Stimulated activated CD8-positive, alpha-beta memory T cell treated with anti-CD3 and anti-CD28 coated beads, Interleukin-15, amount 100 ng/mL, for 1 hour (primary cell): Measurements from ENCODE around the gene CLEC16A.
"Not testable (repeated sequence)": the region's sequence is repeated elsewhere in the genome, so short reads cannot be mapped to it uniquely, and the experiment has no call there.

Experiments used
- DNase-seq: peaks from one replicate; pipeline ENCODE4 v3.0.0-alpha.2; 2020; ENCODE audit warnings: low read depth

Gene CLEC16A

DNA sequence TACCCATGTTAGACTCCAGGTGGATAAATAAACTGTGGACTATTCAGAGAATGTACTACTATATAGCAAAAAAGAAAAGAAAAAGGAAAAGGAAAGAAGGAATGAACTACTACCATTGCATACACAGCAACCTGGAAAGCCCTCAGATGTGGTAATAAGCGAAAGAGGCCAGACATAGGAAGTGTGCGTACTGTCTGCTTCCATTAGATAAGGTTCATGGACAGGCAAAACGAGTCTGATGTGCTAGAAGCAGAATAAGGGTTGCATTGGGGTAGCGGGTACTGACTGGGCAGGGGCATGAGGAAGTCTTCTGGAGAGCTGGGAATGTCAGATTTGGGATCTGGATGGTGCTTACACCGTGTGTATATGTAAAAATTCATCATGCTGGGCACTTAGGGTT is 21.8 kb downstream of the CLEC16A start:
- DNase-seq, result no peak

DNA sequence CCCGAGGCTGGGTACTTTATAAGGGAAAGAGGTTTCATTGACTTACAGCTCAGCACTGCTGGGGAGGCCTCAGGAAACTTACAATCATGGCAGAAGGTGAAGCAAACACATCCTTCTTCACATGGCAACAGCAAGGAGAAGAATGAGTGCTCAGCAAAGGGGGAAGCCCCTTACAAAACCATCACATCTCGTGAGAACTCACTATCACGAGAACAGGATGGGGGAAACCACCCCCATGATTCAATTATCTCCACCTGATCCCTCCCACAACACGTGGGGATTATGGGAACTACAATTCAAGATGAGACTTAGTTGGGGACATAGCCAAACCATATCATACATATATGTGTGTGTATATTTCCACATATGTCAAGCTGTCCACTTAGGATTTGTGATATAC is 22.2 kb downstream of the CLEC16A start:
- not testable (repeated sequence) for DNase-seq

DNA sequence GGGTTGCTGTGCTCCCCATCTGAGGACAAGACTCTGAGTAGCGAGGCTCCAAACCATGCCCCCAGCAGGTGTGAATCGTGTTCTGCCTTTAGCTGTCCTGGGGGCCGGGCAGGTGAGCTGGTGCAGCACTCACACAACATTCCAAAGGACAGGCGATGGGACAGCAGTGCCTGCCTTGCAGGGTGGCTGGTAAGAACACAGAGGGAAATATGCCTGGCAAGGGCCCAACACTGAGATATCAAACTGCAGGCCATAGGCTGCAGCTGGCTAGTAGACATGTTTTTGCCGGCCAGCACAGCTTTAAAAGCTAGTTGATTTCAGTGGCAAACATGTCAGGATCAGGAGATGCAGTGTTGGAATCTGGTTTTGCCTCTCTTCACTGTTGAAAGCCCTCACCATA is 23.6 kb downstream of the CLEC16A start:
- no peak for DNase-seq

DNA sequence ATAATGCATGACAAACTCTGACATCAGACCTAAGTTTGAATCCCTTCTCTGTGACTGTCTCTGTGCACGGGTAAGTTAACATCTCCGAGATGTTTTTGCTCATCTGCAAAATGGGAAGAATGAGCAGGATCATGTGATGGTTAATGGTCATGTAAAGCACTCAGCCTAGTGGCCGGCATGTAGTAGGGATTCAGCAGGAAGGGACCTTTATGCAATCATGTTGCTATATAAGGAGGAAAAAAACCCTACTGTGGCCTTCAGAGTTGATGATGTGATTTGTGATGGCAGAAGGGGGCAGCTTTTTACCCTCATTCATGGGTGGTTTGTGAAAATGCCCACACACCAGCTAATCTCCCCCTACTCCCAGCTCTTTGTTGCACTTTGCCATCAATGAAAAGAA is 24.1 kb downstream of the CLEC16A start:
- no peak for DNase-seq

DNA sequence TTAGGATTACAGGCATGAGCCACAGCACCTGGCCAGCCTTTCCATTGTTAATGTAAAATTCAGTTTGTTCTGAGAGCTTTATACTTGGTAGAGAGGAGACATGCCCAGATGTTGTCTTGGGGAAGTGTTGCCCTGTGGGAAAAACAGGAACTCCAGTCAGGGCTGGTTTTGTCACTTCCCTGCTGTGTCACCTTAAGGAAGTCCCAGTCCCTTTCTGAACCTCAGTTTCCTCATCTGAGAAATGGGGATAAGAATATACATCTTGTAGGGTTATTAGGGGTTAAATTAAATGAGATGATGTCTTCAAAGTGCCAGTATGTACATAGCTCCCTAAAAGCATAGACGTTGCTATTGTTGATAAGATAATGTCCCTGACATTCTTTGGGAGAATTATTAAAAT is 25.3 kb downstream of the CLEC16A start:
- no peak for DNase-seq

DNA sequence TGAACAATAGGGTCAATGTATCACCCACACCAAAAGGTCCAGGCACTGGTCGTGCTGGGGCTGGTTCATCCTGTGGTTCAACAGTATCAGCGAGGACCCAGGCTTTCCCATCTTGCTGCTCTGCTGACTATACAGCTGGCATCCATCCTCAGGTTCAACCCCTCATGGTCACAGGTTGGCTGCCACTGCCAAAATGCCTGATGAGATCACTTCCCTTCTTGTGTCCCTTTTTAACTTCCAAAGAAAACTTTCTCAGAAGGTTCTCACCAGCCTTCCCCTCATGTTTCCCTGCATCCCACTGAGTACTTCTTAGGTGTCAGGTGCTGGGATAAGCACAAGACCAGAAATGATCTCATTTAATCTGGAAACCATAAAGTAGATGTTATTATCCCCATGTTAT is 25.7 kb downstream of the CLEC16A start:
- no peak for DNase-seq

DNA sequence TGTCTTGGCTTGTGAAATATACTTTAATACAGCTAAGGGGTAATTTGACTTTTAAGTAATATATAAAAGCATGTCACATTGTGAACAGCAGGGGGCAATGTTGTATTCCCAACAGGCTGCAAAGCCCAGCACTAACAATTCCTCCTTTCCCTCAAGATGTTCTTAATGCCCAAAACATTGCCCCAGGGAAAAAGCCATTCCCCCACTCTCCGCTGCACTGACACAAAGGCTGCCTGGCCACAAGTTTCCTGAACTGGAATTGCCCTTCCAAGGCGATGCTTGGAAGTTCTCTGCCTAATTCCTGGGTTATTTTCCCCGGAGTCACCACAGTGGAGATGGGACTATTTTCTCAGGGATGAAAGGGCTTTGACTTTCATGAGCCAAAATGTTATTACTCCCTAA is 27.2 kb downstream of the CLEC16A start:
- no peak for DNase-seq

DNA sequence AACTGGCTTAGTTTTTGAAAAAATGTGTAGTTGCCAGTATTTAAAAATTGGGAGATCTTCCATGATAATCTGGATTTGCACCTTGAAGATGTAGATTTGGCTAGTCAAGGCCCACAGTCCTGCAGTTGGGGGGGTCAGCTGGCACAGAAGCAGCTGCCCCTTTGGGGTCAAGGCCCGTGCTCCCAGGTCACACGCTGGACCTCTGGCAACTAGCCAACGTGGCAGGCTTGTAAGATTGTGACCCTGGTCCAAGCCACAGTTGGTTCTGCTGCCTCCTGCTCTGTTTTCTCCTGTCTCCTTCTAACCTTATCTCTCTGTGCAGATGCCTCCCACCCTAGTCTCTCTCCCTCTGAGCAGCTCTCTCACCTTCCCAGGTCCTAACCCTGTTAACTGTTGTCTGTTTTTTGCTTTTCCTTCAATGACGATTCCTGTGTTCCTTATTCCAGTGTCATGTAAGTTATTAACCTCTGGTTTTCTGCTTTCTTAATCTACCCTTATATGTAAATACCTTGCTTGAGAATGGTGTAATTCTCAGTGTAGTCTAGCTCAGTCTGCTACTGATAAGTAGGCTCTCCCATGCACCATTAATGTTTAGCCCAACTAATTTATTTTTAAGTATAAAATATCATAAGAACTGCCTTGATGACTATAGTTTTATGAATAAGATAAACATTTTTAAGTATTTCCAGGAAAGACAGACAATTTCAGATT is 27.9 kb downstream of the CLEC16A start:
- DNase-seq, result no peak

DNA sequence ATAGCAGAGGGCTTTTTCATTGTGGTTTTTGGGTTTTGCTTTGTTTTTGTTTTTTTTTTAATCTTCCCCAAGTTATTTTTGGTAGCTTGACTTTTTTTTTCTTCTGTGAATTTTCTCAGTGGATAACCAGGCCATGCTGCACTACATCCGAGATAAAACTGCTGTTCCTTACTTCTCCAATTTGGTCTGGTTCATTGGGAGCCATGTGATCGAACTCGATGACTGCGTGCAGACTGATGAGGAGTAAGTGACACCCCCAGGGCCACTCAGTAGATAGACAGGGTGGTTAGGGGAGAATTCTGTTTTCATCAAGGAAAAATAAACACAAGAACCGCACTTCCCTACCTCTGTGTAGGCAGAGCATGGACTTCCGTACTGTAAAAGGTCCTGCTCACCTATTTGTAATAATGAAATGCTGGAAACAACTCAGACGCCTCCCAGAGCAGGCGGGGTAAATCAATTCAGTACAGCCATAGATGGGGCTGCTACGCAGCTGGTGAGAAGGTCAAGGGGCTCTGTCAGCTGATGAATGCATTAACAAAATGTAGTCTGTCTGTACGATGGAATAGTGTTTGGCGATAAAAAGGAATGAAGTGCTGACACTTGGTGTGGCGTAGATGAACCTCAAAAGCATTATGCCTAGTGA is 28.6 kb downstream of the CLEC16A start:
- DNase-seq, result no peak

DNA sequence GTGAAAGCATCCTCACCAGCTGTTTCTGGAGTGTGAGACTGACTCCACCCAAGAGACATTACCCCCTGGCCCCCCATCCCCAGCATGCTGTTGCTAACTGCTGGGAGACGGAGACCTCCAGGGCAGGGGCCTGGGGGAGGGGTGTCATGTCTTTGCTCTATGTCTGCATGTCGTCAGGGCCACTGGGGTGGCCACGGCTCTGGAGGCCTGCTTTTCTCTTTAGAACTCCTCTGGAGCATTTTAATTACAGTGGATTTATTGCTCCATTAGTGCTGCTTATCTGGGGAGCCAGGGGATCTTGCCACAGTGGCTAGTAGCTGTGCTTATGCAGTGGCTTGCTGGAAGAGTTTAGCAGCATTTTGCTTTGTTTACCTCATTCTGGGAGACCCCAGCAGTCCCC is 32.3 kb downstream of the CLEC16A start:
- no peak for DNase-seq

DNA sequence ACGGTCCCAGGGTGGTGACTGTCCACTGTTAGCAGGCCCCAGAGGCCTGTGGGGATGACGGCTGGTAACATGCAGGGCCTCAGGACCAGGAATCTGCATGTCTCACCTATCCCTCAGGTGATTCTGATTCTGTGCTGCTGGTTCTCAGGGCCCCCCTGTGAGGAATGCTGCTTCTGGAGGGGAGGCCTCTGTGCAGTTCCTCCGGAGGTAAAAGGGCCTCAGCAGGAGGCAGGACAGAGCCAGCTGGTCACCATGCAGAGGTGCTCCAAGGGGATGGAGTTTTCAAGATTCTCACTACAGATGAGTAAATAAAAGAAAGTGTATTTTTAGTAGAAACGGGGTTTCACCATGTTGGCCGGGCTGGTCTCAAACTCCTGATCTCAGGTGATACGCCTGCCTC is 33.8 kb downstream of the CLEC16A start:
- no peak for DNase-seq

DNA sequence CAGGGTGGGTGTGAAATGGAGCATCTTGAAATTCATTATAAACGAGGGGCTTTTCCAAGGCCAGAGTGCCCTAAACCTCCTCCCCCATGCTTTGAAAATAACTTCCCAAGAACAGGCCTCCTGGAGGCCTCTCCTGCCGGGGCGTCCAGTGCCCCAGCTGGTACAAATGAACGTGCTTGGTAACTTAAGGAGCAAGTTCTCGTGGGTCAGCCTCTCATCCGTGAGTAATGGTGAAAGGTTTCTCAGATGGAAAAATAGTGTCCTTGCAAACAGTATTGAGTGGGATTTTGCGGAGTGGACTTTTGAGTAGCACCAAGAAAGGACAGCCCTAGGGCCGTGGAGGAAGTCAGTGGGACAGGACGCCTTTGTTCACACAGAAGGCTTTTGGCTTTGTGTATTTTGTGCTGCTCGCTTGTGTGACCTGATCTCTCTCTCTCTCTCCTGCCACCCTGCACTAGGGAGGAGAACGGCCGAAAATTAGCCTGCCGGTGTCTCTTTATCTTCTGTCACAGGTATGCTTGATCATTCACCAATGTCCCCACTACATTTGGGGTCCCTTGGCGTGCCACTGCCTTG is 34.6 kb downstream of the CLEC16A start:
- no peak for DNase-seq

DNA sequence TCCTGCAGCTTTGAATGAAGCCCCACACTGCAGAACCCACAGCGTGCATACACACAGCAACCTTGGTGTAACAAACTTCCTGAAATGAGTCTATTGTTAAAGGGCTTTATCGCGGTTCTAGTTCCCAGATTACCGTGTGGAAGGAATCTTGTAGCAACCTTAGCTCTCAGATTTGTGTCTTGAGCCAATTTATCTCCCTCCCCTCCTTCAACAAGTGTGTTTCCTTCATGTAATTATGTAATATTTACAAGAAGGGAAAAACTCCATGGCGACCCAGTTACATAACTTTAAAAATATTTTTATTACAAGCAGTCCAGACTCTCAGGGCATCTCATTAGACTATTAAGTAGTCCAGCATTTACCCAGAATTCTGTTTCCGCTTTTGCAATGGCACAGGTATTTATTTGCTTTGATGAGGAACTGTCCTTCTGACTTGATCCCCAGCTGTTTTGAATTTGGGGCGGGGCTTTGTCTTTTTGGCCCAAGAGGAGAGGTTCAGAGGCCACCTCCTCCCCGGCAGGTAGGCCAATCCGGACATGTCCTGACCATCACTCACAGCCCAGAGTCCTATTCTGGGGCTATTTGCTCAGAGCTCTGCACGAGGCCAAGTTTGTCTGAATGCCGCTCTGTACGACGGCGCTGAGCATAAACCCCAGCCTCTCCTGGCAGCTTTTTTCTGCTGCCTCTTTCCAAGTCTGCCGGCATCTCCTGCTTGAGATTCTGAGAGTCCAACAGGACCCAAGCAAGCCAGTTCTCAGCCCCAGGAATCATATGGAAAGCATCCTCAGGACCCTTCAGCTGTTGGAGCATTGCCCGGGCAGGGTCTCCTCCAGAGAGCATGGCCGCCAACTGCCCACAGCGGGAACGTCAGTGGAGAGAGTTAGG is 35.6 kb downstream of the CLEC16A start:
- DNase-seq, result no peak

DNA sequence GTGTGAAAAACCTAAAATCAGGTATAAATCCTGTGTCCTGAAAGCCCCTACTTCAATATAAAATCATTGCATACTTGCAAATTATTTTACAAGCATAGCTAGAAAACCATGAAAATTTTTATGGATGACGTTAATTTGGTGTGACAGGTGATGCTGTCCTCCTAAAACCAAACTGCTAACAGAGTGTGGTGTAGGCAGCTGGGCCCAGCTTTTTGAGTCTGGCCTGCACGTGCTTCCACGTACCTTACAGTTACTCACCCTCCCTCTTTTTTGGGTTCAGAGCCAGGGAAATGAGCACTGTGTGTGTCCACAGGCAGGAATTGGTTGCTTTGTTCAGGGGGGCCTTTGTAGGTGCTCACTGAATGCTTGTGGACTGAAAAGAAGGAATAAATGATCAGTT is 36.4 kb downstream of the CLEC16A start:
- no peak for DNase-seq

DNA sequence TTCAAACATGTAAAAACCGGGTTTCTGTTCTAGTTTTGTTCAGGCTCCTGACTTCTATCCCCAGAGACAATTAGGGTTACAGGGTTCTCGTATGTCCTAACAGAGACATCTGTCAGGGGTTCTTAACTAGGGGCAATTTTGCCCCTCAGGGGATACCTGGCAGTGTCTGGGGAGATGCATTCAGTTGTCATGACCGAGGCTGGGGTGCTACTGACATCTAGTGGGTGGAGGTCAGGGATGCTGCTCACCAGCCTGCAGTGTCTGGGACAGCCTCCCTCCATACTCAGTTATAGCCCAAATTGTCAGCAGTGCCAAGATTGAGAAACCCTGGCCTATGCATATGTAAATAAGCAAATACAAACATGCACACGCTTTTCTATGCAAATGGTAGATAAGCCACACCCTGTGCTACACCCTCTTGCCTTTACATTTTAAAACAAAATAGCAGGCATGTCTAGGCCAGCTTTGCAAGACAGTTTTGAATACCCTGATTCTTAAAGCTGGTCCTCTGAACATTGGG is 37.4 kb downstream of the CLEC16A start:
- DNase-seq, result no peak

DNA sequence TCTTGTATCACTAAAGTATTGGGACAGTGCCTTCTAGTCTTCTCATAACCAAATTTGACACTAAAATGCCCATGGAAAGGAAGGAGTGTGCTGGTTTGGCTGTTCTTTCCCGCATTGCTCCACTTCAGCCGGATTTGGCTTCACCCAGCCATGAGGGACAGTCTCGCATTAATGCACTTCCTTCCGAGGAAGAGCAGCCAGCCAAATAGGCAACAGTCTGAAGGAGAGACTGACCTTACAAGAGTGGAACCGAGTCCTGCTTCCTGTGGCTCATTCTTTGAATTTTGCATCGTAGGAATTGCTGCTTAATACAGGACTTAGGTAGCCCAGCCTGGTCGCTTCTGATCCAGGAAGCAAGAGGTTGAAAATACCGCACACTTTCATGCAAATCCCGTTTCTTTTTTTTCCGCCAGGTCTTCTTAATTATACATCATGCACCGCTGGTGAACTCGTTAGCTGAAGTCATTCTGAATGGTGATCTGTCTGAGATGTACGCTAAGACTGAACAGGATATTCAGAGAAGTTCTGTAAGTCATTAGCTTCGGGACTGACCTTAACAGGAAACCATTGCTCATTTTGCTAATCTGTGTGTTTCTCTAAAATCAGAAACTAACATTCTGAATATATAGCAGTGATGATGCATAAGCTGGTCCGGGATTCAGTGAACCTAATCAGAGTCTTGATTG is 38.2 kb downstream of the CLEC16A start:
- DNase-seq, result no peak

DNA sequence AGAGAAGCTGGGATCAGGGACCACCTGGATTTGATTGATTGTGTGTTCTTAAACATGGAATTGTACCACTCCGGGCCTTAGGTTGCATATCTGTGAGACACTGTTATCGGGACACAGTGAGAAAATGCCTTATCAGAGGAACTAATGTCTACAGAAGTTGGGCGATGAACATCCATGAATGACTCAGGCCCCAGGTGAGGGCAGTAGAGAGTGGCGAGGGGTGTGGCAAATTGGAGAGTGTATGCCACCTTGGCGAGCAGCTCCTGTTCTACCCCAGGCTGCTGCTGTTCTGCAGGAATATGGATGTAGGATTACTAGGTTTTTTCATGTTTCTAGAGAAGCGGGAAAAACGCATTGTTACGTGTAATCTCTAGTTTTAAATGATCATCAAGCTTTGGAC is 38.8 kb downstream of the CLEC16A start:
- DNase-seq, result no peak

DNA sequence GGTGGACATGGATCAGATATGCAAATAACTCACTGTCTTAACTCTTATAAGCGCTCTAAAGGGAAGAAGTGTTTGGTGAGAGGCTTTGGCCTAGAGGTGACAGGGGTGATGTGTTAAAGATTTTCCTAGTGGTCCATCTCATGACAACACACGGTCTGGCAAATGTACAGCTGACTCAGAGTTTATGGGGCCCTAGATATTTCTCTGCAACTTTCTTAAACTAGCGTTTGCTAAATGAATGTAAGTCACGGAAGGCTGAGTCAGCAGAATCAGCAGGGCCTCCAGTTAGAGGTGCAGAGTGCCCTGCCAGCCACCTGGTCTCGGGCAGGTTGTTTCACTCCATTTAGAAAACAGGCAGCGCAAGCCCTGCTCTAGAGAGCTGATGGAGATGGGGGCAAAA is 40.1 kb downstream of the CLEC16A start:
- no peak for DNase-seq

DNA sequence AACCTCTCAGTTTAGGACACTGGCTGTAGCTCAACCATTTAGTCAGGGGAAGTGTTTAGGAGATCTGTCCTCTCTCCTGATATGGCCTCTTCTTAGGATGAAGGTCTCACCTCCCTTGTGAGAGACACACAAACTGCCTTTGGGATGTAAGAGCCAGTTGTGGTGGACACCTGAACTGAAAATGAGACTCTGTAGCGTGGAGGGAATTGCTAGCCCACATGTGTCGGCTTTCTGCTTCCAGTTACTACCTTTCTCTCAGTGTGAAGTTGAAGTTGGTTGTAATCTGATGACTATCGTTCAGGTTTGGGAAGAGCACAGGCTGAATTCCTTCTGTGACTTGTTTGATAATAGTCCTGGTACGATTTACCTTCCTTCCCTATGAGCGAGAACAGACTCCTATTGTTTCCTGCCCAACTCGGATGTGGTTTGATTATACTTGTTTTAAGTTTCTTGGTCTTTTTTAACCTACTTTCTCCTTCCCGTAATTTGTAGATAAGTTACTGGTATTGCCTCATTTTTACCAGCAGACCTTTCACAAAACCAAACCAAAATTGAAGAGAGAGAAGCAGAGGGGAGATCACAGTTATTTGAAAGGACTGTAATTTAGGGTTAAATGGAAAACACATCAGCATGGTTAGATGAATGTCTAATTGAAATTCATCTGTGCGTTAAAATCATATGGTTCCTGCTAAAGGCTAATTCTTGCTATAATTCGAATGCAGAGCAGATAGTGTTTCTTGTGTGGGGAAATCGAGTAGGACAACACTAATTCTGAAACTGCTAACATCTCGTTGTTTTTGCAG is 43.2 kb downstream of the CLEC16A start:
- no peak for DNase-seq

DNA sequence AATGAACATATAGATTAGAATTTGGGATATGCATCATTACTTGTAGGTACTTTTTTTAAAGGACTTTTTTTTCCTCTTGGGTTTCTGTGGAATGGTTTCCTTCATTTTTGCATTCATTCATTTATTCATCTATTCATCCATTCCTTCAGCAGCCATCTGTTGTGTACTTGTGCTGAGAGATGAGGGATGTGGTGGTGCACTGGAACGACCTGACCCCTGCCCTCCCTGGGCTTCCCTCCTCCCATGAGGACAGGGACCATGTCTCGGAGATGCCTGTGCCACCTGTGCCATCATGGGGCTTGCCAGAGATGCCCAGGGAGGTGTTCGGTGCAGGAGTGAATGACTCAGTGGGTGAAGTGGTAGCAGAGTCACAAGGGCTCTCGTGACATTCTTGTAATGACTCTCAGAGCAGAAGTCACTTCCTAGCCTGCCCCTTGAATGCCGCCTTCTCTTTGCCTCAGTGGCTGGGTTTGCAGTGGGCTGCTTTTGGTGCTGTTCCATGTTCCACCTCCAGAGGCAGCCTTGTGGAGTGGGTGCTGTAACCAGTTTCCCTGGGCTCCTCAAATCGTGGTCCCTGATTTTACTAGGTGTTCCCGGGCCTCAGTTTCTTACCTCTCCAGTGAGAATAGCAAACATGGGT is 43.9 kb downstream of the CLEC16A start:
- DNase-seq, result no peak

DNA sequence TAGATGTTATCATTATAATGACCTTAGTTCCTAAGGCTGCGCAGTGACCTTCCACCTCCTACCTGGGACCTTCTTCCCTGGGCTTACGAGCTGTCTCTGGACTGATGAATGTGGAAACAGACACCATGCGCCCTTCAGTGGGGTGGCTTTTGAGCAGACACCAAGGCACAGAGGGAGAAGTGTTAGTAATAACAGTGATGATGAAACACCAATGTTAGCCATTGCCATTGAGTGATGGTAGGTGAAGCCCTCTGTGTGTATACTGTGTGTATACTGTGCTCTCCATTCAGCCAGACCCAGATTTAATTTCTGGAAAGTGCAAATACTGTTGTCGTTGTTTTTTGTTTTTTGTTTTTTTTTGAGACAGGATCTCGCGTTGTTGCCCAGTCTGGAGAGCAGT is 44.5 kb downstream of the CLEC16A start:
- DNase-seq, result no peak
